ENCODE data around the gene ZNF724. TPM values are rescaled to one million over a fixed set of nuclear protein-coding genes. Genes with fewer than 3 reads are reported as not detected.
A peak's percentile ranks its signal among the peaks of the same experiment; 100 is the strongest.
"Not testable (repeated sequence)": the region's sequence is repeated elsewhere in the genome, so short reads cannot be mapped to it uniquely, and the experiment has no call there.

Gene ZNF724
- total RNA-seq, 1 donor from 2014 or later: 1.7 TPM

DNA sequence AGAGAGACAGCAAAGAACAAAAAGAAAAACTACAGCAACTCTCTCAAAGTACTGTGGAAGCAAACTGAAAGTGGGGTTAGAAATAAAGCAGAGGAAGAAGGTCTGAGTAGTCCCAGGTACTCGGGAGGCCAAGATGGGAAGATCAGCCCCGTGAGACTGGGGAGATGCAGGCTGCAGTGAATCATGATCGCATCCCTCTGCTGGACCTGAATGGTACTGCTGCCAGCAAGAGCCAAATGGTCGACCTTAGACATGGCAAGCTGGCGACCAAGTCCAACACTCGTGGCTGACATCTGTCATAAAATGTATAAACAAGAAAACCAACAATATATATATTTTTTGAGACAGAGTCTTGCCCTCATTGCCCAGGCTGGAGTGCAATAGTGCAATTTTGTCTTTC lies 33.7 kb upstream of the ZNF724 start:
- H3K27me3 ChIP-seq (ENCODE audit: low read depth): no peaks in the 10 kb centered on the region
- H3K9me3 ChIP-seq: no peaks in the 10 kb centered on the region
- no peaks in the 10 kb centered on the region for H3K4me1 ChIP-seq
- DNase-seq (peak; percentile 57), ATAC-seq (peak; percentile 78 to 85)
- intact Hi-C loops (cut with DNase I): no loop called here
- H3K4me3 ChIP-seq: no peak overlapping the region
- TF ChIP-seq, protein P1, sequence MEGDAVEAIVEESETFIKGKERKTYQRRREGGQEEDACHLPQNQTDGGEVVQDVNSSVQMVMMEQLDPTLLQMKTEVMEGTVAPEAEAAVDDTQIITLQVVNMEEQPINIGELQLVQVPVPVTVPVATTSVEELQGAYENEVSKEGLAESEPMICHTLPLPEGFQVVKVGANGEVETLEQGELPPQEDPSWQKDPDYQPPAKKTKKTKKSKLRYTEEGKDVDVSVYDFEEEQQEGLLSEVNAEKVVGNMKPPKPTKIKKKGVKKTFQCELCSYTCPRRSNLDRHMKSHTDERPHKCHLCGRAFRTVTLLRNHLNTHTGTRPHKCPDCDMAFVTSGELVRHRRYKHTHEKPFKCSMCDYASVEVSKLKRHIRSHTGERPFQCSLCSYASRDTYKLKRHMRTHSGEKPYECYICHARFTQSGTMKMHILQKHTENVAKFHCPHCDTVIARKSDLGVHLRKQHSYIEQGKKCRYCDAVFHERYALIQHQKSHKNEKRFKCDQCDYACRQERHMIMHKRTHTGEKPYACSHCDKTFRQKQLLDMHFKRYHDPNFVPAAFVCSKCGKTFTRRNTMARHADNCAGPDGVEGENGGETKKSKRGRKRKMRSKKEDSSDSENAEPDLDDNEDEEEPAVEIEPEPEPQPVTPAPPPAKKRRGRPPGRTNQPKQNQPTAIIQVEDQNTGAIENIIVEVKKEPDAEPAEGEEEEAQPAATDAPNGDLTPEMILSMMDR (IDR thresholded peaks at IDR 0.05): peak; percentile 67
- H3K27ac ChIP-seq: no peak overlapping the region
- no peaks in the 10 kb centered on the region for H3K36me3 ChIP-seq

DNA sequence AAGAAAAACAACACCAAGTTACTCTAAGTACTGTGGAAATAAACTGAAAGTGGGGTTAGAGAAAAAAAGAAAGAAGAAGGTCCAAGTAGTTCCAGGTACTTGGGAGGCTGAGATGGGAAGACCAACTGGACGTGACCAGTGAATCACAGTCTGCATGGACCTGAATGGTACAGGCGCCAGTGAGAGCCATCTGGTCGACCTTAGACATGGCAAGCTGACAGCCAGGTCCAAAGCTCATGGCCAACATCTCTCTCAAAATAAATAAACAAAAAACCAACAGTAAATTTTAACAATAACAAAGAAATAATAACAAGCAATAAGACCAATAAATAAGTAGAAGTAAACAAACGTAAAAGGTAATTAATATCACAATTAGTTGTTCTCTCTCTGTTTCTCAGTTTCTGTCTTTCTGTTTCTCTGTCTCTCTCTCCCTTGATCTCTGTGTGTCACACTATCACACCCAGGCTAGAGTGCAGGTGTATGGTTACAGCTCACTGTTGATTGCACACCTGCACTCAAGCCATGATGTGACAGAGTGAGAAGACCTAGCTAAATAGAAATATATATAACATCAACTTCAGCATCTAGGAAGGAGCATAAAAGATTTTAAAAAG lies 31.6 kb upstream of the ZNF724 start:
- Histone ChIP-seq H3K27ac (no peak overlapping the region), H3K4me3 (no peak overlapping the region), H3K27me3 (ENCODE audit: low read depth) (no peaks in the 10 kb centered on the region), H3K4me1 (no peaks in the 10 kb centered on the region), H3K9me3 (no peaks in the 10 kb centered on the region), H3K36me3 (no peaks in the 10 kb centered on the region)
- ATAC-seq: no peak
- TF ChIP-seq, protein P1 (IDR thresholded peaks at IDR 0.05): no peak
- intact Hi-C loops (cut with DNase I): no loop called here
- DNase-seq: no peak

DNA sequence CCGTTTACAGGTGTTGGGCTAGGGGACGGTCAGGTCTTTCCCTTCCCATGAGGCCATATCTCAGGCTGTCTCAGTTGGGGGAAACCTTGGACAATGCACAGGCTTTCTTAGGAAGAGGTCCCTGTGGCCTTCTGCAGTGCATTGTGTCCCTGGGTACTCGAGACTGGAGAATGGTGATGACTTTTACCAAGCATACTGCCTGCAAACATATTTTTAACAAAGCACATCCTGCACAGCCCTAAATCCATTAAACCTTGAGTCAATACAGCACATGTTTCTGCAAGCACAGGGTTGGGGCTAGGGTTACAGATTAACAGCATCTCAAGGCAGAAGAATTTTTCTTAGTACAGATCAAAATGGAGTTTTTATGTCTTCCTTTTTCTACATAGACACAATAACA lies 27.9 kb upstream of the ZNF724 start:
- H3K9me3 ChIP-seq; H3K4me1 ChIP-seq; H3K4me3 ChIP-seq; ATAC-seq; H3K27me3 ChIP-seq (ENCODE audit: low read depth); H3K27ac ChIP-seq; DNase-seq; intact Hi-C loops (cut with DNase I); H3K36me3 ChIP-seq: not testable (repeated sequence)

DNA sequence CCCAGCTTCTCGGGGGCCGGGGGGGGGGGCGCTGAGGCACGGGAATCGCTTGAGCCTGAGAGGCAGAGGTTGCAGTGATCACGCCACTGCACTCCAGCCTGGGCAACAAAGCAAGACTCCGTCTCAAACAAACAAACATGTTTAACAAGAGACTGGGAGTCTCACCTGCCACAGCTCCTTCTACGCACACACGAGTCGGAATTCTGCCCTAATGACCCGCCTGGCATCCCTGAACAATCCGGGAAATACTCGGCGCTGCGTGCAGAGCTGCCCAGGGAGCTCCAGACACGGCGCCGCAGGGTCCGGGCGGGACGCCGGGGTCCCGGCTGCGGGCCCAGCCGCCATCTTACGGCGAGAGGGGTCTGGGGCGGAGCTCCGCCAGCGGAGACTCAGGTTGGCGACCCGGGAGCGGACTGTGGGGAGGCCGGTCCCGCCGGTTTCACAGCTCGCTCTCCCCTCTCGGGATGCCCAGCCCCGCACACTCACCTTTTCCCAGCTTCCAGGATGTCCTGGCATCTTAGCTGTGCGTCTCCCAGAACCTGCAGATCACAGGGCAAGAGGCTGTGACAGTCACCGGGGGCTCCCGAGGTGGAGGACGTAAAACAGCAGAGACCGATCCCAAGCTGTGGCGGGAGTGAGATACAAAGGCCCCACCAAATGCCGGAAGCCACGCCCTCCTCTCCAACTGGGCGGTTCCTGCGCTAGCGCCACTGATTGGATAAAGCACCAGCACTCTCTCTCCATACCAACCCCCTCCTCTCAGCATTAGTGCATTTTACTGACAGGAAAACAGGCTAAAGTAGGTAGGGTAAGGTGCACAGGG lies 23.6 kb upstream of the ZNF724 start:
- DNase-seq: peak; percentile 93
- Histone ChIP-seq H3K36me3 (peaks cover 23% of the 10 kb centered on the region), H3K9me3 (no peaks in the 10 kb centered on the region), H3K4me1 (peaks cover 20% of the 10 kb centered on the region), H3K4me3 (peak overlapping the region; percentile 90), H3K27me3 (ENCODE audit: low read depth) (no peaks in the 10 kb centered on the region), H3K27ac (peak overlapping the region; percentile 93)
- peak; percentile 100 for ATAC-seq
- intact Hi-C loops (cut with DNase I): no loop called here
- TF ChIP-seq, protein P1 (IDR thresholded peaks at IDR 0.05): no peak

DNA sequence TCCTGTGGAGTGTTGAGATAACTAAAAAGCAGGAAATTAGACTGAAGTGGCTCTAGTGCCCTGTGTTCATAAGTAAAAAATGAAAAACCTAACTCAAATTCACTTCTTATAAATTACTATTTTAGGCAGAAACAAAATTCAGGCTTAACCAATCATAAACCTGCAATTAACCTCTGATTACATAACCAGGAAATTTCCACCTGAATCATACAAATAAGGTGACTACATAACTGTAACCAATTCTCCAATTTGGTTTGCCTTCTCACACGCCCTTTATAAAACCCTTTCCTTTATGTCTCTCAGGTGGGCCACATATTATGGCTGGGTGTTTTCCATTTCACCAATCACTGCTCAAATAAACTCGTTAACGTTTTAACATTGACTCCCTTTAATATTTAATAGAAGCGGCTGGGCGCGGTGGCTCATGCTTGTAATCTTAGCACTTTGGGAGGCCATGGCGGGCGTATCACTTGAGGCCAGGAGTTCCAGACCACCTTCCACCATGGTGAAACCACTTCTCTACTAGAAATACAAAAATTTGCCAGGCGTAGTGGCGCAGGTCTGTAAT lies 22.9 kb upstream of the ZNF724 start:
- DNase-seq (no peak), ATAC-seq (peak; percentile 4 to 55)
- Histone ChIP-seq H3K36me3 (peaks cover 30% of the 10 kb centered on the region), H3K4me1 (peaks cover 20% of the 10 kb centered on the region), H3K4me3 (peak overlapping the region; percentile 90), H3K9me3 (no peaks in the 10 kb centered on the region), H3K27me3 (ENCODE audit: low read depth) (no peaks in the 10 kb centered on the region), H3K27ac (peak overlapping the region; percentile 93)
- intact Hi-C loops (cut with DNase I): no loop called here
- TF ChIP-seq, protein P1 (IDR thresholded peaks at IDR 0.05): no peak
